GM18502 (cell line): ENCODE results near the gene AGTPBP1.

ENCODE experiments used
- ATAC-seq: cut with Tn5 transposase; IDR thresholded peaks from one replicate; pipeline ENCODE4 v1.9.1; 2021; ENCODE audit warnings: mild to moderate bottlenecking; ENCODE audit not compliant: unreplicated experiment, poor library complexity

AGTPBP1 gene

DNA sequence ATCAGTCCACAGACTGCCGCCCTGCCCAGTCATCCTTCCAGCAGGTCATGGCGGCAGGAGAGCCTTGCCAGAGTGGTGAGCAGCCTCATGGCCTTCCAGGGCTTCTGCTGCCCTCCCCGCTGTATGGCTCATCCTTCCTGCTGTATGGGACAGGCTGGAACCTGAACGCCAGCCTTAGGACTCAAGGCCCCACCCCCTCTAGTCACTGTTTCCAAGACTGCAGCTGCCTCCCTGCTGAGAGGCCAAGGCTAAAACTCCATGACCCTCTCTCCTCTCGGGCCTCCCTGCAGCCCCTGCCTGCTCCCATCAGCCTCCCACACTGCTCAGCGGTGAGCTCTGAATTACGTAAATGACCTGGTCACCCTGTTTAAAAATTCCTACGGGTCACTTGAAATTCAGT lies 227.5 kb downstream of the AGTPBP1 start:
- ATAC-seq = no peak

DNA sequence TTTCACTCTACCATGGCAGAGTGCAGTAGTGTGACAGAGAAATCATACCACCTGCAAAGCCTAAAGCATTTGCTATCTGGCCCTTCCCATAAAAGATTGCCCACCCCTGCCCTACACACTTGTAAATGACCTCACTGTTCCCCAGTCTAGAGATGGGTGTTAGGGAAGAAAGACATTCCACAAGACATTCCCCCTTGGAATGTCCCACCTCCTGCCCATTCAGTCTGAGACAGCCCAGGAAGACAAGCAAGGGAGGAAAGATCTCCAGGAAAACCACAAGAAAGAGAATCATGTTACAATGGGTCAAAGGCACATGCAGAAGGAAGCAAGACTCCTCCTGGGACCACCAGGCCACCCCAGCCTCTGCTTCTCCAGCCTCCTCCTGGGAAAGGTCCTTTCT lies 230.0 kb downstream of the AGTPBP1 start:
- ATAC-seq = no peak

DNA sequence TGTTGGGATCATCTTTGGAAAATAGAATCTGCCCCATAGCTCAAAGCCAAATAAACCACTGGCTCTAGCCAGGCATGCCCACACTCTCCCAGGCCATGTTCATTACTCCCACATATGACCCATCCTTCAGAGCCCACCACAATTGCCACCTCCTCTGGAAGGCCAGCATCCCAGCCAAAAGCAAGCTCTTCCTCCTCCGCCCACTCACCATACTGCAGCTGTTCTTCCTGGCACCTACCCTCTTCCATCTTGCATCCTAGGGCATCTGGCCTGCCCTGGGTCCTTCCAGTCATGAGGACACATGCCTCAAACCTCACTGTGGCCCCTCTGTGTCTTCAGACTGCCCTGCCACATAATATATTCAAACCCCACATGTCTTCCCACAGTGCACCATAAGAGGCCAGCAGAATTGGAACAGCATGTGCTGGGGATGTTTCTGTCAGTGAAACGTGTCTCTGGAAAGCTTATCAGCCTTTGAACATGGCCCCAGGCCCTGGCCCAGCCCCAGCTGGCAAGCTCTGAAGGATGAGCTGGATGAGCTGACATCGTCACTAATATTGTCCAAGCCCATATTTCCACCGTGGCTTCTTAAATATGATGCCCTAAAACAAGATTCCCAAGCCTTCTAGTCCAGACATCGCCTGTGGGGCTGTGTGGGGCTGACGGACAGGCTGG lies 230.8 kb downstream of the AGTPBP1 start:
- no peak for ATAC-seq

DNA sequence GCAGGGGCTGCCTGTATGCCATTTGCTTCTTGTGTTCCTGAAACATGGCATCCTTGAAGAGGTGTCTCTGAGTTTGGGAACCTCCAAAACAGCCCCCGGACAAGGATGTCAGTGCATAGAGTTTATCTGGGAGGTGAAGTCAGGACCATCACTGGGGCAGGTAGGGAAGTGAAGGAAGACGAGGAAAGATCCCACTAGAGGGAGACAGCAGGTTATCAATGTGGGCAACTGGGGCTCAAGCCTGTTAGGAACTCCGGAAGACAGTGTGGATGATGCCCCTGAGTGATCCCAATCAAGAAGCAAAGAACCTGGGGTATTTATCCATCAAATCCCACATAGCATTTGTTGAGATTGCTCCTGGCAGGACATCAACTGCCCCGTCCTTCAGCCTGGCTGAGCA lies 233.1 kb downstream of the AGTPBP1 start:
- ATAC-seq = no peak

DNA sequence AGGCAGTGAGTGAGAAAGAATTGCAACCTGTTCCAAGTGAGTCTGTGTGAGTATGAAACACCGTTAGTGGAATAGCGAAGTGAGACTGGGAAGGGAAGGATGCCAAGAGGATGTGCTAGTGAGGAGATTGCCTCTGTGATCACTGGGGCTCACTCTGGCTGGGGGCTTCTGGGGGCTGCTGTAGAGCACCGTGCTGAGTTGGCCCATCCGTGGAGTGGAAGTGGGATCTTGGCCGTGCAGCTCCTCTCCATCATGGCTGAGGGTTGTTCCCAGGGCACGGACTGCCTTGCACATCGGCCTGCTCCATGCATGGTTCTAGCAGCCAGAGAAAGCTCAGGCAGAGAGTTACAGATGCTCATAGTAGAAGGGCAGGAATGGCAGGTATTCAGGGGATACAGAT lies 236.1 kb downstream of the AGTPBP1 start:
- no peak for ATAC-seq

DNA sequence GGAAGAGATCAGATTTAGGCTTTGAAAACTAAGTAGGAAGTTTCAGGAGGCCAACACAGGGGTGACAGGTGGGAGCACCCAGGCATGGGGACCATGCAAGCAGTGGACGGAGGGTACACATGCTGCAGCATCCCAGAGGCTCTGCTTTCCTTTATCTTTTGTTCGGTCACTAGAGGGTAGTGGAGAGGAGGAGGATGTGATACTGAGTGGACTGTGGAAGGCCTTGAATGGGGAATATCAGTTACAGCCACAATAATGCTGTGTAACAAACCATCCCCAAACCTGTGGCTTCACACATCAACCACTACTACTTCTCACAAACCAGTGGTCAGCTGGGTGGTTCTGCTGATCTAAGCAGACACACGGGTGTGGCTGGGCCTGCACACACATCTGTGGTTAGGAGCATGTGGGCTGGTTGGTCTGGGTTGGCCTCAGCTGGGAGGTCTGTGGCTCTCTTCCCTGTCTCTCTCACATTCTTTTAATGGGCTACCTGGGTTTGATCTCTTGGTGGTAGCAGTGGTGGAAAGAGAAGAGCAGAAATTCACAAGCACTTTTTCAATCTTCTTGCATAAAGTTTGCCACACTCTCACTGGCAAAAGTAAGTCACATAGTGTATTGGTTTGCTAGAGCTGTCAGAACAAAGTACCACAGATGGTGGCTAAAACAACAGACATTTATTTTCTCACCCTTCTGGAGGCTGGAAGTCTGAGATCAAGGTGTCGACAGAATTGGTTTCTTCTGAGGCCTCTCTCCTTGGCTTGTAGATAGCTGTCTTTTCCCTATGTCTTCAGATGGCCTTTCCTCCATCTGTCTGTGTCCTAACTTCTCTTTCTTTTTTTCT lies 238.7 kb downstream of the AGTPBP1 start:
- no peak for ATAC-seq

DNA sequence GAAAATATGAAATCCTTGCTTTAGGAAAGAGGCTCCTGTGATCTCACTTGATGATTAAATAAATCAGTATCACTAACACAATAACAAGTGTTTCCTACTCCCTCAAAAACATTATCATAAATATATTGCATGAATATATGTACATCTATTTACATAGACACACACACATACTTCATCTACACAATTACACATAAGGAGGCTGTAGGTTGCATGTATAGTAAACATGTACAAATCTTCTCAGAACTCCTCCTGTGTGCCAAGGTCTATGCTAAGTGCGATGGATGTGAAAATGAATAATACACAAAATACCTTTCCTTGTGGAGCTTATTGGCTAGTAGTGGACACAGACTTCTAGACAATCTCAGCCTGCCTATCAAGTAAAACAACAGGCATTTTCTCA lies 239.9 kb downstream of the AGTPBP1 start:
- no peak for ATAC-seq

DNA sequence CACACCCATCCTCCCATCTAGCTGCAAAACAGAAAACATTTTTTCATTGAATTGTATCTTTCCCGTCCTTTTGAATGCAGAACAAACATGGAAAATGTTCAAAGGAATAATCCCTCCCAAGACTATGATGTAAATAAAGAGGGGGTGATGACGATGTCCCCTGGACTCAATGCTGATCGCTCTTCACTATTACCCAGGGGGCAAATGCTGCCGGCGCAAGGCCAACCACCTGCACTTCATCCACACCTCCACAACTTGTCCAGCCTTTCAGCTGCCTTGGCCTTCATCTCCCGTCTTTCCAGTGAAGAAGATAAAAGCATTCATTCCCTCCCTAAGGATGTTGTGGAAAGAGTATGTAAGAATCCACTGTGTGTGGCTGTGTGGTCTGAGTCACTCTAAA lies 240.3 kb downstream of the AGTPBP1 start:
- ATAC-seq = no peak
